ENCODE data around the gene EHBP1L1. TPM values are rescaled to one million over a fixed set of nuclear protein-coding genes. Genes with fewer than 3 reads are reported as not detected.

Gene EHBP1L1
- total RNA-seq, 1 experiment from 2014 or later: 49.1 TPM

- DNase-seq (ENCODE audit: low read depth): no peak
Measured at GRCh38 chr11:65577756-65578109, 1.9 kb downstream of the EHBP1L1 start.

- no peak for DNase-seq (ENCODE audit: low read depth)
Measured at GRCh38 chr11:65578134-65578533, 2.3 kb downstream of the EHBP1L1 start.

- DNase-seq (ENCODE audit: low read depth): no peak
Measured at GRCh38 chr11:65578667-65579066, 2.8 kb downstream of the EHBP1L1 start.

GRCh38 chr11:65579291-65579690, 3.4 kb downstream of the EHBP1L1 start:
- no peak for DNase-seq (ENCODE audit: low read depth)

- no peak for DNase-seq (ENCODE audit: low read depth)
Measured at GRCh38 chr11:65580031-65580692, 4.3 kb downstream of the EHBP1L1 start.

GRCh38 chr11:65580756-65581155, 4.9 kb downstream of the EHBP1L1 start:
- DNase-seq (ENCODE audit: low read depth): no peak

- DNase-seq (ENCODE audit: low read depth): no peak
Measured at GRCh38 chr11:65581928-65582327, 6.1 kb downstream of the EHBP1L1 start.

- no peak for DNase-seq (ENCODE audit: low read depth)
Measured at GRCh38 chr11:65583589-65583988, 7.7 kb downstream of the EHBP1L1 start.

GRCh38 chr11:65584106-65584505, 8.3 kb downstream of the EHBP1L1 start:
- DNase-seq (ENCODE audit: low read depth): no peak

- no peak for DNase-seq (ENCODE audit: low read depth)
Measured at GRCh38 chr11:65584723-65585171, 8.9 kb downstream of the EHBP1L1 start.

- no peak for DNase-seq (ENCODE audit: low read depth)
Measured at GRCh38 chr11:65585396-65586246, 9.8 kb downstream of the EHBP1L1 start.

GRCh38 chr11:65586247-65586630, 10.4 kb downstream of the EHBP1L1 start:
- no peak for DNase-seq (ENCODE audit: low read depth)

- no peak for DNase-seq (ENCODE audit: low read depth)
Measured at GRCh38 chr11:65586676-65587075, 10.8 kb downstream of the EHBP1L1 start.

- DNase-seq (ENCODE audit: low read depth): no peak
Measured at GRCh38 chr11:65588199-65589054, 12.6 kb downstream of the EHBP1L1 start.

- DNase-seq (ENCODE audit: low read depth): no peak
Measured at GRCh38 chr11:65589444-65590239, 13.8 kb downstream of the EHBP1L1 start.

GRCh38 chr11:65590240-65590738, 14.4 kb downstream of the EHBP1L1 start:
- peak; percentile 87 for DNase-seq (ENCODE audit: low read depth)

- no peak for DNase-seq (ENCODE audit: low read depth)
Measured at GRCh38 chr11:65591939-65592857, 16.3 kb downstream of the EHBP1L1 start.

GRCh38 chr11:65592858-65593517, 17.1 kb downstream of the EHBP1L1 start:
- DNase-seq (ENCODE audit: low read depth): no peak

All from LHCN-M2 (cell line).